Measurements from ENCODE around the gene TNS3. TPM values are rescaled to one million over a fixed set of nuclear protein-coding genes. Genes with fewer than 3 reads are reported as not detected.
"Not testable (repeated sequence)": the region's sequence is repeated elsewhere in the genome, so short reads cannot be mapped to it uniquely, and the experiment has no call there.

Gene TNS3
- total RNA-seq, 1 experiment from 2014 or later = 533 TPM

DNA sequence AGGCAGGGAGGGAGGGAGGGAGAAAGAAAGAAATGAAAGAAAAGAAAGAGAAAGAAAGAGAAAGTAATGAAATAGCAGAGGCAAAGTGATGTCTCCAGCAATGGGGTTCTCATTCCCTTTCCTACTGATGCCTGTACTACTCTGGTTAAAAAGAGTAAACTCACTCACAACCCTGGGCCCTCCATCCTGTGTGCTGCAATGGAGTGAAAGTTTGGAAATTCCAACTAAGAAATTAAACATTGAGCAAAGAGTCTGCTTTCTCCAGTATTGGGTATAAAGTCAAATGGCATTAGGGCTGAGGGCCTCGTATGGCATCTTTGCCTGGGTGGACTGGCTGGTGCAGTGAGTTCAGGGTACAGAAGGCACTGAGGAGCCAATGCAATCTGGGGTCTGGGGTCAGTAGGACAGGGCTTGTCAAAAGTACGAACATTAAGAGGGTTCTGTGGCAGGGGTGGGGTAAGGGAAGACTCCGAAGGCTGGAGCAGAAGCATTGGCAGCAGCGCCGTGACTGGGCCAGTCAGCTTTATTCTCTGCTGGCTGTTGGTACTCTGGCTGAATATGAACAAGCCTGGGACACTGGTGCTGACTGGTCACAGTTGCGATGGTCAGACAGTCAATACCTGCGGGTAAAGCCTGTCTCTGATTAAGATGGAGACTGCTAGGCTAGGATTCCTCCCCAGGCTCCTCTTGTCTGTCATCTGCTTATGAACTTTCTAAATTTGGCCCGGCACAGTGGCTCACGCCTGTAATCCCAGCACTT is 24.1 kb upstream of the TNS3 start:
- H3K4me3 ChIP-seq (ENCODE audit: low read depth in 2 of 2, low read length in 2 of 2) = no peak overlapping the region
- no peak for ATAC-seq
- ChIA-PET POLR2A (no interaction called here), CTCF (interaction anchor here (0.6 kb wide), 1 partner anchor 79 kb away, joined by 5 read pairs; no protein-coding TSS in a partner anchor)
- intact Hi-C loops (cut with micrococcal nuclease; ENCODE audit: unreplicated experiment) = loop anchor here (2.0 kb wide), 1 partner anchor 69 kb away; no protein-coding TSS in a partner anchor
- no peaks in the 10 kb centered on the region for H3K27me3 ChIP-seq (ENCODE audit: control insufficient read depth, insufficient read depth, low read length)
- no TSS peak for BruUV-seq (replicated peaks)
- peak overlapping the region; percentile 100 for H3K27ac ChIP-seq (ENCODE audit: low read length)
- DNase-seq (ENCODE audit: low read depth, low spot score) = no peak
- no peaks in the 10 kb centered on the region for H3K36me3 ChIP-seq (ENCODE audit: control insufficient read depth, insufficient read depth, low read length)
- in situ Hi-C loops (cut with HindIII; ENCODE audit: low pct_unique_long_range_greater_than_20kb, low sequenced_read_pairs) = no loop called here
- TF ChIP-seq, protein P1, sequence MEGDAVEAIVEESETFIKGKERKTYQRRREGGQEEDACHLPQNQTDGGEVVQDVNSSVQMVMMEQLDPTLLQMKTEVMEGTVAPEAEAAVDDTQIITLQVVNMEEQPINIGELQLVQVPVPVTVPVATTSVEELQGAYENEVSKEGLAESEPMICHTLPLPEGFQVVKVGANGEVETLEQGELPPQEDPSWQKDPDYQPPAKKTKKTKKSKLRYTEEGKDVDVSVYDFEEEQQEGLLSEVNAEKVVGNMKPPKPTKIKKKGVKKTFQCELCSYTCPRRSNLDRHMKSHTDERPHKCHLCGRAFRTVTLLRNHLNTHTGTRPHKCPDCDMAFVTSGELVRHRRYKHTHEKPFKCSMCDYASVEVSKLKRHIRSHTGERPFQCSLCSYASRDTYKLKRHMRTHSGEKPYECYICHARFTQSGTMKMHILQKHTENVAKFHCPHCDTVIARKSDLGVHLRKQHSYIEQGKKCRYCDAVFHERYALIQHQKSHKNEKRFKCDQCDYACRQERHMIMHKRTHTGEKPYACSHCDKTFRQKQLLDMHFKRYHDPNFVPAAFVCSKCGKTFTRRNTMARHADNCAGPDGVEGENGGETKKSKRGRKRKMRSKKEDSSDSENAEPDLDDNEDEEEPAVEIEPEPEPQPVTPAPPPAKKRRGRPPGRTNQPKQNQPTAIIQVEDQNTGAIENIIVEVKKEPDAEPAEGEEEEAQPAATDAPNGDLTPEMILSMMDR (IDR thresholded peaks at IDR 0.05) = no peak
- TF ChIP-seq POLR2AphosphoS5 (IDR thresholded peaks at IDR 0.05; ENCODE audit: low read depth, low read length) (no peak), SIN3A (IDR thresholded peaks at IDR 0.05; ENCODE audit: borderline replicate concordance, insufficient read depth, low read depth, low read length) (no peak), TCF7L2 (IDR thresholded peaks at IDR 0.05; ENCODE audit: low read depth, low read length) (no peak)
- TF ChIP-seq, protein P2, sequence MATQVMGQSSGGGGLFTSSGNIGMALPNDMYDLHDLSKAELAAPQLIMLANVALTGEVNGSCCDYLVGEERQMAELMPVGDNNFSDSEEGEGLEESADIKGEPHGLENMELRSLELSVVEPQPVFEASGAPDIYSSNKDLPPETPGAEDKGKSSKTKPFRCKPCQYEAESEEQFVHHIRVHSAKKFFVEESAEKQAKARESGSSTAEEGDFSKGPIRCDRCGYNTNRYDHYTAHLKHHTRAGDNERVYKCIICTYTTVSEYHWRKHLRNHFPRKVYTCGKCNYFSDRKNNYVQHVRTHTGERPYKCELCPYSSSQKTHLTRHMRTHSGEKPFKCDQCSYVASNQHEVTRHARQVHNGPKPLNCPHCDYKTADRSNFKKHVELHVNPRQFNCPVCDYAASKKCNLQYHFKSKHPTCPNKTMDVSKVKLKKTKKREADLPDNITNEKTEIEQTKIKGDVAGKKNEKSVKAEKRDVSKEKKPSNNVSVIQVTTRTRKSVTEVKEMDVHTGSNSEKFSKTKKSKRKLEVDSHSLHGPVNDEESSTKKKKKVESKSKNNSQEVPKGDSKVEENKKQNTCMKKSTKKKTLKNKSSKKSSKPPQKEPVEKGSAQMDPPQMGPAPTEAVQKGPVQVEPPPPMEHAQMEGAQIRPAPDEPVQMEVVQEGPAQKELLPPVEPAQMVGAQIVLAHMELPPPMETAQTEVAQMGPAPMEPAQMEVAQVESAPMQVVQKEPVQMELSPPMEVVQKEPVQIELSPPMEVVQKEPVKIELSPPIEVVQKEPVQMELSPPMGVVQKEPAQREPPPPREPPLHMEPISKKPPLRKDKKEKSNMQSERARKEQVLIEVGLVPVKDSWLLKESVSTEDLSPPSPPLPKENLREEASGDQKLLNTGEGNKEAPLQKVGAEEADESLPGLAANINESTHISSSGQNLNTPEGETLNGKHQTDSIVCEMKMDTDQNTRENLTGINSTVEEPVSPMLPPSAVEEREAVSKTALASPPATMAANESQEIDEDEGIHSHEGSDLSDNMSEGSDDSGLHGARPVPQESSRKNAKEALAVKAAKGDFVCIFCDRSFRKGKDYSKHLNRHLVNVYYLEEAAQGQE (IDR thresholded peaks at IDR 0.05; ENCODE audit: insufficient read depth in 1 of 2, low read depth in 2 of 2, low read length in 1 of 2) = no peak
- no peaks in the 10 kb centered on the region for H3K9me3 ChIP-seq (ENCODE audit: control insufficient read depth, insufficient read depth, low read depth, low read length)
- peaks cover 69% of the 10 kb centered on the region for H3K4me1 ChIP-seq (ENCODE audit: control insufficient read depth, insufficient read depth, low read length)

DNA sequence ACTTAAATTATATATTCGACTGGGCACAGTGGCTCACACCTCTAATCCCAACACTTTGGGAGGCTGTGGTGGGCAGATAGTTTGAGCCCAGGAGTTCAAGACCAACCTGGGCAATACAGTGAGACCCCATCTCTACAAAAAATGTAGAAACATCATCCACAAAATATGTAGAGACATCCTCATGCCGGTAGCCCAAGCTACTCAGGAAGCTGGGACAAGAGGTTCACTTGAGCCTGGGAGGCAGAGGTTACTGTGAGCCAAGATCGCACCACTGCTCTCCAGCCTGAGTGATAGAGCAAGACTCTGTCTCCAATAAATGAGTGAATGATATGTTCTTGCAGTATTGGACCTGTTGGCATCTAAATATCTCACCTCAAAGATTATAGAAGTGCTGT is 22.6 kb upstream of the TNS3 start:
- CTCF ChIA-PET = interaction anchor here (0.6 kb wide), 1 partner anchor 23 kb away, joined by 6 read pairs; no protein-coding TSS in a partner anchor
- DNase-seq (ENCODE audit: low read depth, low spot score) (no peak), ATAC-seq (peak; percentile 50)
- Histone ChIP-seq H3K27me3 (ENCODE audit: control insufficient read depth, insufficient read depth, low read length) (no peaks in the 10 kb centered on the region), H3K4me3 (ENCODE audit: low read depth in 2 of 2, low read length in 2 of 2) (no peak overlapping the region), H3K36me3 (ENCODE audit: control insufficient read depth, insufficient read depth, low read length) (no peaks in the 10 kb centered on the region), H3K4me1 (ENCODE audit: control insufficient read depth, insufficient read depth, low read length) (peaks cover 66% of the 10 kb centered on the region), H3K27ac (ENCODE audit: low read length) (peak overlapping the region; percentile 100), H3K9me3 (ENCODE audit: control insufficient read depth, insufficient read depth, low read depth, low read length) (no peaks in the 10 kb centered on the region)
- TSS peak; percentile 98 for BruUV-seq (replicated peaks)
- TF ChIP-seq TCF7L2 (IDR thresholded peaks at IDR 0.05; ENCODE audit: low read depth, low read length) = no peak
- in situ Hi-C loops (cut with HindIII; ENCODE audit: low pct_unique_long_range_greater_than_20kb, low sequenced_read_pairs) = no loop called here
- intact Hi-C loops (cut with micrococcal nuclease; ENCODE audit: unreplicated experiment) = no loop called here
- POLR2A ChIA-PET = no interaction called here

DNA sequence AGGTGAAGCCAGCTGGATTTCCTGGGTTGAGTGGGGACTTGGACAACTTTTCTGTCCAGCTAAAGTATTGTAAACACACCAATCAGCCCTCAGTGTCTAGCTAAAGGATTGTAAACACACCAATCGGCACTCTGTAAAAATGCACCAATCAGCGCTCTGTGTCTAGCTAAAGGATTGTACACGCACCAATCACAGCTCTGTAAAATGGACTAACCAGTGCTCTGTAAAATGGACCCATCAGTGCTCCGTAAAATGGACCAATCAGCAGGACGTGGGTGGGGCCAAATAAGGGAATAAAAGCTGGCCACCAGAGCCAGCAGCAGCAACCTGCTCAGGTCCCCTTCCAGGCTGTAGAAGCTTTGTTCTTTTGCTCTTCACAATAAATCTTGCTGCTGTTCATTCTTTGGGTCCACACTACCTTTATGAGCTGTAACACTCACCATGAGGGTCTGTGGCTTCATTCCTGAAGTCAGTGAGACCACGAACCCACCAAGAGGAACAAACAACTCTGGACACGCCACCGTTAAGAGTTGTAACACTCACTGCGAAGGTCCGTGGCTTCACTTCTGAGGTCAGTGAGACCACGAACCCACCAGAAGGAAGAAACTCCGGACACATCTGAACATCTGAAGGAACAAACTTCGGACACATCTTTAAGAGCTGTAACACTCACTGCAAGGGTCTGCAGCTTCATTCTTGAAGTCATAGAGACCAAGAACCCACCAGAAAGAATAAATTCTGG is 21.8 kb upstream of the TNS3 start:
- Histone ChIP-seq H3K27ac (ENCODE audit: low read length) (peak overlapping the region; percentile 100), H3K4me1 (ENCODE audit: control insufficient read depth, insufficient read depth, low read length) (peaks cover 65% of the 10 kb centered on the region)
- ATAC-seq; in situ Hi-C loops (cut with HindIII; ENCODE audit: low pct_unique_long_range_greater_than_20kb, low sequenced_read_pairs); DNase-seq (ENCODE audit: low read depth, low spot score); H3K9me3 ChIP-seq (ENCODE audit: control insufficient read depth, insufficient read depth, low read depth, low read length); H3K4me3 ChIP-seq (ENCODE audit: low read depth in 2 of 2, low read length in 2 of 2); H3K27me3 ChIP-seq (ENCODE audit: control insufficient read depth, insufficient read depth, low read length); BruUV-seq (replicated peaks); H3K36me3 ChIP-seq (ENCODE audit: control insufficient read depth, insufficient read depth, low read length); intact Hi-C loops (cut with micrococcal nuclease; ENCODE audit: unreplicated experiment): not testable (repeated sequence)
- ChIA-PET CTCF (interaction anchor here (0.6 kb wide), 1 partner anchor 22 kb away, joined by 6 read pairs; no protein-coding TSS in a partner anchor), POLR2A (interaction anchor here (0.7 kb wide), 1 partner anchor 27 kb away, joined by 6 read pairs; no protein-coding TSS in a partner anchor)
